ENCODE measurements around the gene GLRB.
"Not testable (repeated sequence)": the region's sequence is repeated elsewhere in the genome, so short reads cannot be mapped to it uniquely, and the experiment has no call there.

GLRB gene

GRCh38 chr4:157128395-157128794 is 52.4 kb downstream of the GLRB start:
- peak; percentile 68 for DNase-seq (ENCODE audit: low read depth)

- no peak for DNase-seq (ENCODE audit: low read depth)
Observed at GRCh38 chr4:157141976-157142375, 66.0 kb downstream of the GLRB start.

GRCh38 chr4:157143369-157143768 is 67.4 kb downstream of the GLRB start:
- DNase-seq (ENCODE audit: low read depth): no peak

- DNase-seq (ENCODE audit: low read depth): peak; percentile 25
Observed at GRCh38 chr4:157151711-157152110, 75.8 kb downstream of the GLRB start.

- no peak for DNase-seq (ENCODE audit: low read depth)
Observed at GRCh38 chr4:157165935-157166610, 90.1 kb downstream of the GLRB start.

GRCh38 chr4:157170321-157170720 is 94.4 kb downstream of the GLRB start:
- peak; percentile 46 for DNase-seq (ENCODE audit: low read depth)

GRCh38 chr4:157172011-157172410 is 96.1 kb downstream of the GLRB start:
- DNase-seq (ENCODE audit: low read depth): peak; percentile 34

- not testable (repeated sequence) for DNase-seq (ENCODE audit: low read depth)
Observed at GRCh38 chr4:157180268-157180667, 104.3 kb downstream of the GLRB start.

GRCh38 chr4:157184300-157184699 is 108.3 kb downstream of the GLRB start:
- DNase-seq (ENCODE audit: low read depth): no peak

- DNase-seq (ENCODE audit: low read depth): no peak
Observed at GRCh38 chr4:157185363-157185762, 109.4 kb downstream of the GLRB start.

- DNase-seq (ENCODE audit: low read depth): no peak
Observed at GRCh38 chr4:157195374-157195773, 119.4 kb downstream of the GLRB start.

GRCh38 chr4:157196046-157196445 is 120.1 kb downstream of the GLRB start:
- no peak for DNase-seq (ENCODE audit: low read depth)

GRCh38 chr4:157204634-157205244 is 128.8 kb downstream of the GLRB start:
- DNase-seq (ENCODE audit: low read depth): peak; percentile 8

- DNase-seq (ENCODE audit: low read depth): peak; percentile 24
Observed at GRCh38 chr4:157217708-157218107, 141.8 kb downstream of the GLRB start.

GRCh38 chr4:157219711-157220370 is 143.9 kb downstream of the GLRB start:
- DNase-seq (ENCODE audit: low read depth): no peak

GRCh38 chr4:157220371-157220881 is 144.5 kb downstream of the GLRB start, which contains the start of gene GRIA2:
TSS of gene GRIA2 (plus strand) at chr4:157220728. CDS start at chr4:157221043, 315 bp downstream.
- peak; percentile 41 for DNase-seq (ENCODE audit: low read depth)

- no peak for DNase-seq (ENCODE audit: low read depth)
Observed at GRCh38 chr4:157221426-157221894, 145.5 kb downstream of the GLRB start.
